Sigmoid colon (tissue), 7 donors: Measurements from ENCODE around the gene GSTO2. TPM values are rescaled to one million over a fixed set of nuclear protein-coding genes. Genes with fewer than 3 reads are reported as not detected.
A peak's percentile ranks its signal among the peaks of the same experiment; 100 is the strongest.

Experiments used
- DNase-seq: peaks from one replicate; pipeline ENCODE4 v3.0.0-alpha.2; 2019
- H3K27ac ChIP-seq, 4 donors: fragments of 200-600 bp; sonication (generic); one replicate each; pipeline ENCODE4 v1.5.1; 2016 to 2019; ENCODE audit warnings: mild to moderate bottlenecking in 1 of 4
- H3K27me3 ChIP-seq, 3 donors: fragments of 200-600 bp; sonication (generic); one replicate each; pipeline ENCODE4 v1.5.1; 2019; ENCODE audit warnings: mild to moderate bottlenecking in 1 of 3
- H3K36me3 ChIP-seq, 4 donors: fragments of 200-600 bp; sonication (generic); one replicate each; pipeline ENCODE4 v1.5.1; 2016 to 2019
- H3K4me1 ChIP-seq, 4 donors: fragments of 200-600 bp; sonication (generic); one replicate each; pipeline ENCODE4 v1.5.1; 2017 to 2019
- H3K4me3 ChIP-seq, 4 donors: fragments of 200-600 bp; sonication (generic); one replicate each; pipeline ENCODE4 v1.5.1; 2017 to 2019; ENCODE audit warnings: mild to moderate bottlenecking in 2 of 4, moderate library complexity in 1 of 4
- H3K9me3 ChIP-seq, 4 donors: fragments of 200-600 bp in 3 of 4; sonication (generic) in 3 of 4; one replicate each; pipeline versions ENCODE4 v1.5.1 to v1.6.1; 2013 to 2019
- CTCF ChIP-seq, 4 experiments: fragments of 450-650 bp in 3 of 4; fragments of 200-600 bp in 1 of 4; IDR thresholded peaks; one replicate each; pipeline ENCODE4 v1.5.1; 2016 to 2019; ENCODE audit warnings: antibody characterized with exemption in 4 of 4, mild to moderate bottlenecking in 3 of 4, moderate library complexity in 2 of 4
- EP300 ChIP-seq, 4 donors: sonication (generic); formaldehyde crosslinking; IDR thresholded peaks; one replicate each; pipeline ENCODE4 v1.6.1; 2017; ENCODE audit warnings: antibody characterized with exemption in 4 of 4
- POLR2A ChIP-seq, 2 donors: fragments of 450-650 bp; IDR thresholded peaks; one replicate each; pipeline ENCODE4 v1.6.1; 2016; ENCODE audit warnings: antibody characterized with exemption in 2 of 2, mild to moderate bottlenecking in 2 of 2, moderate library complexity in 2 of 2
- POLR2AphosphoS5 ChIP-seq, 4 donors: sonication (generic); formaldehyde crosslinking; IDR thresholded peaks; one replicate each; pipeline ENCODE4 v1.6.1; 2017; ENCODE audit warnings: antibody characterized with exemption in 4 of 4
- WGBS, 2 donors: extraction: QIAGEN DNeasy Blood & Tissue Kit; methylation state at CpG; one replicate each; pipeline ENCODE4 v1.1.7; 2013; 5-methylcytosine and 5-hydroxymethylcytosine counted together
- intact Hi-C: fragments of 100-400 bp; cut with DNase I; formaldehyde crosslinking; loops from one replicate; pipeline ENCODE4 v1.15.1; 2023
- polyA plus RNA-seq, 3 donors: library from polyadenylated mRNA; stranded (reverse); fragments of 200-250 nt; gene quantifications; one replicate each; pipeline ENCODE4 v1.2.3, GENCODE V29; 2013
- total RNA-seq, 4 donors: library from RNA; depleted of rRNA; stranded (reverse); fragments of >200 nt; gene quantifications; one replicate each; pipeline ENCODE4 v1.1.0, GENCODE V29; 2016
- donor health status: healthy with polysubstance abuse.
- donor health status: Bipolar disorder and iron deficiency.
- donor health status: healthy.

GSTO2 gene
- total and polyA plus RNA-seq, 7 donors, result 0.68 to 13.2 (median 2.1) TPM

DNA sequence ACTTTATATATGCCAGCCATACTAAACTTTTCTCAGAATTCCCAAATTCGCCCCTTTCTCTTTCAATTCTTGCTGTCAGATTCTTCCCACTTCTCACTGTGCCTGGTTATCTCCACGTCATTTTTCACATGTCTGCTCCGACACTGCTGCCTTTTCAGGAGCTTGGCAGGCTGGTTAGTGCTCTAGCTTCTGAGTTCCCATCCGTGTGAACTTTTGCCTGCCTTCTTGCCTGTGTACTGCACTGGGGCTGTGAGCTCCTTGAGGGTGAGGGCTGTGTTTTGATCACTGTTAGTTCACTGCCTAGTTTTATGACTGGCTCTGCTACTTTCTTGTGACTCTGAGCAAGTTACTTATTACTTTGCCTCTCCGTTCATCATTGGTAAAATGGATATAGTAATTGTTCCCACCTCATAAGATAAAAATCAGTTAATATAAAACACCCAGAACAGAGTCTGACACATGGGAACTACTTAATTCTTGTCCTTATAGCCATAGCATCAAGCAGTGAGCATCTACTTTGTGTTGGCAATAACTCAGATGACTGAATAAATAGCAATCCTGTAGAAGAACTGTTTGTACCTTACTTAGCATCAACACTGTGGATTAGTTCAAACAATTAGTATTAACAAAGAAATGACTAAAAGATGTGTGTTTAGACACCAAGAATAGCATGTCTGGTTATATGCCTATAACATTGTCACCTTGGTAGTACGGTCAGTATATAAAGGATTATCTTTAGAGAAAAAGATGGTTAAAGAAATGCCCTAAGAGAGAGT is 8.8 kb upstream of the GSTO2 start:
- H3K27me3 ChIP-seq, result no peaks in the 10 kb centered on the region
- peak overlapping the region; percentile 35 to 66 (median 56) for H3K27ac ChIP-seq
- intact Hi-C loops, result loop anchor here (10.0 kb wide), 1 partner anchor 345 kb away; the partner anchor contains the start of gene STN1
- no peak for DNase-seq
- H3K9me3 ChIP-seq, result no peaks in the 10 kb centered on the region
- peaks cover 0 to 43% (median 37%) of the 10 kb centered on the region in 4 donors for H3K4me1 ChIP-seq
- no peak overlapping the region for H3K4me3 ChIP-seq
- TF ChIP-seq POLR2AphosphoS5 (IDR thresholded peaks at IDR 0.05), result no peak
- peak in 1 of 4 donors; percentile 29 for TF ChIP-seq EP300 (IDR thresholded peaks at IDR 0.05)
- no peak for TF ChIP-seq CTCF (IDR thresholded peaks at IDR 0.05)
- TF ChIP-seq POLR2A (IDR thresholded peaks at IDR 0.05), result no peak
- WGBS, 2 donors, result 86 to 88% methylated on average over 6 of the region's 6 CpGs
- peaks cover 4 to 78% (median 12%) of the 10 kb centered on the region in 4 donors for H3K36me3 ChIP-seq

GRCh38 chr10:104260775-104261115 is 8.2 kb upstream of the GSTO2 start:
- 48 to 62% methylated on average over 3 of the region's 3 CpGs for WGBS, 2 donors

GRCh38 chr10:104262055-104262454 is 6.9 kb upstream of the GSTO2 start:
- 89 to 92% methylated on average over 5 of the region's 5 CpGs for WGBS, 2 donors
- Histone ChIP-seq H3K4me3 (no peak overlapping the region), H3K4me1 (peaks cover 0 to 30% (median 23%) of the 10 kb centered on the region in 4 donors), H3K36me3 (peaks cover 4 to 97% (median 15%) of the 10 kb centered on the region in 4 donors), H3K9me3 (no peaks in the 10 kb centered on the region), H3K27me3 (no peaks in the 10 kb centered on the region), H3K27ac (peak overlapping the region in 1 of 4 donors; percentile 61)
- intact Hi-C loops, result no loop called here
- DNase-seq, result no peak
- no peak for TF ChIP-seq EP300 (IDR thresholded peaks at IDR 0.05)
- no peak for TF ChIP-seq POLR2AphosphoS5 (IDR thresholded peaks at IDR 0.05)
- no peak for TF ChIP-seq POLR2A (IDR thresholded peaks at IDR 0.05)
- no peak for TF ChIP-seq CTCF (IDR thresholded peaks at IDR 0.05)

More at GRCh38 chr10:104260775-104261115, 8.2 kb upstream of the GSTO2 start:
- Histone ChIP-seq H3K9me3 (no peaks in the 10 kb centered on the region), H3K4me3 (no peak overlapping the region), H3K4me1 (peaks cover 0 to 43% (median 36%) of the 10 kb centered on the region in 4 donors), H3K36me3 (peaks cover 4 to 84% (median 12%) of the 10 kb centered on the region in 4 donors), H3K27ac (peak overlapping the region; percentile 35 to 66 (median 56)), H3K27me3 (no peaks in the 10 kb centered on the region)
- no peak for TF ChIP-seq POLR2AphosphoS5 (IDR thresholded peaks at IDR 0.05)
- TF ChIP-seq CTCF (IDR thresholded peaks at IDR 0.05), result no peak
- no peak for TF ChIP-seq POLR2A (IDR thresholded peaks at IDR 0.05)
- no peak for TF ChIP-seq EP300 (IDR thresholded peaks at IDR 0.05)
- intact Hi-C loops, result no loop called here
- DNase-seq, result no peak

- Histone ChIP-seq H3K4me3 (no peak overlapping the region), H3K27ac (no peak overlapping the region), H3K4me1 (peaks cover 0 to 30% (median 27%) of the 10 kb centered on the region in 4 donors), H3K36me3 (peaks cover 4 to 85% (median 22%) of the 10 kb centered on the region in 4 donors), H3K27me3 (no peaks in the 10 kb centered on the region), H3K9me3 (no peaks in the 10 kb centered on the region)
- TF ChIP-seq CTCF (IDR thresholded peaks at IDR 0.05), result no peak
- TF ChIP-seq POLR2A (IDR thresholded peaks at IDR 0.05), result no peak
- no peak for TF ChIP-seq POLR2AphosphoS5 (IDR thresholded peaks at IDR 0.05)
- no peak for TF ChIP-seq EP300 (IDR thresholded peaks at IDR 0.05)
- WGBS, 2 donors, result 49 to 86% methylated on average over 5 of the region's 5 CpGs
- no peak for DNase-seq
- intact Hi-C loops, result no loop called here
Observed at GRCh38 chr10:104264783-104265182, 4.2 kb upstream of the GSTO2 start.
